ENCODE results near the gene MED20.

The MED20 gene

GRCh38 chr6:41940759-41941279 lies 19.9 kb upstream of the MED20 start:
- peak; percentile 42 to 67 for DNase-seq

GRCh38 chr6:41939848-41940758 lies 19.2 kb upstream of the MED20 start:
- peak in 1 of 2 experiments; percentile 27 for DNase-seq

GRCh38 chr6:41939176-41939847 lies 18.4 kb upstream of the MED20 start:
- peak; percentile 91 to 95 for DNase-seq

- DNase-seq, result no peak
Observed at GRCh38 chr6:41938590-41939175, 17.7 kb upstream of the MED20 start.

- peak; percentile 97 to 98 for DNase-seq
Observed at GRCh38 chr6:41937861-41938574, 17.1 kb upstream of the MED20 start.

- DNase-seq, result no peak
Observed at GRCh38 chr6:41937472-41937860, 16.5 kb upstream of the MED20 start.

- DNase-seq, result peak; percentile 100
Observed at GRCh38 chr6:41936073-41936837, 15.3 kb upstream of the MED20 start.

- DNase-seq, result no peak
Observed at GRCh38 chr6:41935685-41936072, 14.7 kb upstream of the MED20 start.

GRCh38 chr6:41935193-41935574 lies 14.2 kb upstream of the MED20 start:
- DNase-seq, result no peak

- peak; percentile 66 to 69 for DNase-seq
Observed at GRCh38 chr6:41934278-41935192, 13.6 kb upstream of the MED20 start.

GRCh38 chr6:41932378-41932777 lies 11.4 kb upstream of the MED20 start:
- no peak for DNase-seq

- no peak for DNase-seq
Observed at GRCh38 chr6:41931792-41932191, 10.9 kb upstream of the MED20 start.

GRCh38 chr6:41929924-41930323 lies 9.0 kb upstream of the MED20 start:
- DNase-seq, result no peak

GRCh38 chr6:41927253-41927652 lies 6.3 kb upstream of the MED20 start:
- DNase-seq, result no peak

- DNase-seq, result no peak
Observed at GRCh38 chr6:41922154-41922553, 1.2 kb upstream of the MED20 start.

- DNase-seq, result no peak
Observed at GRCh38 chr6:41921712-41921998, 716 bp upstream of the MED20 start.

- no peak for DNase-seq
Observed at GRCh38 chr6:41917528-41917927, 3.4 kb downstream of the MED20 start.

GRCh38 chr6:41914869-41915530 lies 5.9 kb downstream of the MED20 start:
- no peak for DNase-seq

GRCh38 chr6:41914343-41914742 lies 6.6 kb downstream of the MED20 start:
- DNase-seq, result no peak

- no peak for DNase-seq
Observed at GRCh38 chr6:41909727-41910126, 11.2 kb downstream of the MED20 start.

Measured in AML-193 (cell line).